Astrocyte (in vitro differentiated cells and primary cell): Measurements from ENCODE around the gene CASTOR1. TPM values are rescaled to one million over a fixed set of nuclear protein-coding genes. Genes with fewer than 3 reads are reported as not detected.
A peak's percentile ranks its signal among the peaks of the same experiment; 100 is the strongest.

Experiments
- DNase-seq: peaks from one replicate; pipeline ENCODE4 v3.0.0-alpha.2; 2010; ENCODE audit warnings: low read depth
- FAIRE-seq: peaks from 2 replicates; lab custom pipeline; 2011; peaks lifted over from hg19 to GRCh38; lab: Jason Lieb, UNC
- H2AFZ ChIP-seq: 2 replicates; pipeline ENCODE4 v1.6.0; 2012; ENCODE audit warnings: low read depth, low read length, inconsistent platforms
- H3K27ac ChIP-seq: 2 replicates; pipeline ENCODE4 v1.5.1; 2011; ENCODE audit warnings: low read depth, low read length, inconsistent platforms
- H3K27me3 ChIP-seq: 2 replicates; pipeline ENCODE4 v1.6.0; 2011; ENCODE audit warnings: low read length, inconsistent platforms; ENCODE audit not compliant: insufficient read depth
- H3K36me3 ChIP-seq: 2 replicates; pipeline ENCODE4 v1.5.1; 2011; ENCODE audit warnings: low read length, inconsistent platforms; ENCODE audit not compliant: insufficient read depth
- H3K4me1 ChIP-seq: 2 replicates; pipeline ENCODE4 v1.5.1; 2011; ENCODE audit warnings: low read length, inconsistent platforms; ENCODE audit not compliant: insufficient read depth
- H3K4me2 ChIP-seq: 2 replicates; pipeline ENCODE4 v1.6.0; 2012; ENCODE audit warnings: low read length, inconsistent platforms
- H3K4me3 ChIP-seq: 2 replicates; pipeline ENCODE4 v1.5.1; 2011; ENCODE audit warnings: low read depth, mild to moderate bottlenecking, low read length, inconsistent platforms; ENCODE audit not compliant: insufficient read depth
- H3K79me2 ChIP-seq: 2 replicates; pipeline ENCODE4 v1.6.0; 2012; ENCODE audit warnings: mild to moderate bottlenecking, low read length, inconsistent platforms; ENCODE audit not compliant: insufficient read depth
- H3K9ac ChIP-seq: 2 replicates; pipeline ENCODE4 v1.6.0; 2012; ENCODE audit warnings: mild to moderate bottlenecking, low read length, inconsistent platforms
- H3K9me3 ChIP-seq: 2 replicates; pipeline ENCODE4 v1.5.1; 2012; ENCODE audit warnings: low read depth, mild to moderate bottlenecking, low read length, inconsistent platforms; ENCODE audit not compliant: insufficient read depth
- H4K20me1 ChIP-seq: 2 replicates; pipeline ENCODE4 v1.6.0; 2012; ENCODE audit warnings: low read length, inconsistent platforms; ENCODE audit not compliant: insufficient read depth
- H3K27ac Mint-ChIP-seq: one replicate; pipeline ENCODE4 v1.8.0; 2021; ENCODE audit warnings: mild to moderate bottlenecking, mixed read lengths; ENCODE audit not compliant: unreplicated experiment
- H3K27me3 Mint-ChIP-seq: one replicate; pipeline ENCODE4 v1.8.0; 2021; ENCODE audit warnings: low read depth, mixed read lengths; ENCODE audit not compliant: unreplicated experiment
- H3K36me3 Mint-ChIP-seq: one replicate; pipeline ENCODE4 v1.8.0; 2021; ENCODE audit warnings: low read depth, mixed read lengths; ENCODE audit not compliant: unreplicated experiment
- H3K4me1 Mint-ChIP-seq: one replicate; pipeline ENCODE4 v1.8.0; 2021; ENCODE audit warnings: low read depth, mixed read lengths; ENCODE audit not compliant: unreplicated experiment
- H3K4me3 Mint-ChIP-seq: one replicate; pipeline ENCODE4 v1.8.0; 2021; ENCODE audit warnings: mild to moderate bottlenecking, moderate library complexity, mixed read lengths; ENCODE audit not compliant: unreplicated experiment
- H3K9me3 Mint-ChIP-seq: one replicate; pipeline ENCODE4 v1.8.0; 2021; ENCODE audit warnings: mild to moderate bottlenecking, mixed read lengths; ENCODE audit not compliant: unreplicated experiment
- EZH2 ChIP-seq: IDR thresholded peaks from 2 replicates; pipeline ENCODE4 v1.6.1; 2012; ENCODE audit warnings: mild to moderate bottlenecking, low read length, inconsistent platforms; ENCODE audit not compliant: insufficient read depth
- total RNA-seq: library from RNA; stranded (reverse); gene quantifications from 2 replicates; pipeline ENCODE4 v1.2.1, GENCODE V29; 2021
- TF ChIP-seq, protein P1 (sequence below): IDR thresholded peaks from 2 replicates; pipeline ENCODE4 v1.5.1; 2011; ENCODE audit warnings: low read depth, mild to moderate bottlenecking, inconsistent platforms, low read length, moderate library complexity; ENCODE audit not compliant: insufficient read depth

CASTOR1 gene
- total RNA-seq, 1 donor from 2014 or later: 15.2 TPM

DNA sequence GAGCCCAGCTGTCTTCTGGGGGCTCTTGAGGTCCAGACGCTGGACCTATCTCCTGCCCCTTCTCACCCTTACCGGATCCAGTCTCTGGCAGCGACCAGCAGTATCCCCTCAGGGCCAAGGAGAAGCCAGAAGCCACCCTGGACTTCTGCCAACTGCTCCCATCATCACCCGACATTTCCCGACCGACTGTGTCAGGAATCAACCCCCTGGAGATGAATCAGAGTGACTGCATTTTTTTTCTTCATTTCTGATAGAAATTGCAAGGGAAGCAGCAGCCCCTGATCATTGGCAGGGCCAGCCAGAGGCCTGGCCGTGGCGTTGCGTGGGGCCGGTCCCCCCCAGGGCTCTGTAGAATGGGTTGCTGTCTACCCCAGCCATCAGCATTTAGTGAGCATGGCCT lies 37.6 kb downstream of the CASTOR1 start:
- H2AFZ ChIP-seq: no peak overlapping the region
- H3K4me3 Mint-ChIP-seq: no peak overlapping the region
- FAIRE-seq (no peak), DNase-seq (peak; percentile 66)
- no peaks in the 10 kb centered on the region for H3K9me3 ChIP-seq
- peaks cover 81% of the 10 kb centered on the region for H3K4me1 ChIP-seq
- H3K36me3 Mint-ChIP-seq: no peaks in the 10 kb centered on the region
- peaks cover 19% of the 10 kb centered on the region for H3K79me2 ChIP-seq
- H3K9ac ChIP-seq: peak overlapping the region; percentile 100
- peak overlapping the region; percentile 40 for H3K4me2 ChIP-seq
- no peak overlapping the region for H3K4me3 ChIP-seq
- peak overlapping the region; percentile 95 for H3K27ac ChIP-seq
- H3K27ac Mint-ChIP-seq: peak overlapping the region; percentile 94
- peaks cover 2% of the 10 kb centered on the region for H3K9me3 Mint-ChIP-seq
- no peaks in the 10 kb centered on the region for H4K20me1 ChIP-seq
- peaks cover 41% of the 10 kb centered on the region for H3K4me1 Mint-ChIP-seq
- TF ChIP-seq, protein P1, sequence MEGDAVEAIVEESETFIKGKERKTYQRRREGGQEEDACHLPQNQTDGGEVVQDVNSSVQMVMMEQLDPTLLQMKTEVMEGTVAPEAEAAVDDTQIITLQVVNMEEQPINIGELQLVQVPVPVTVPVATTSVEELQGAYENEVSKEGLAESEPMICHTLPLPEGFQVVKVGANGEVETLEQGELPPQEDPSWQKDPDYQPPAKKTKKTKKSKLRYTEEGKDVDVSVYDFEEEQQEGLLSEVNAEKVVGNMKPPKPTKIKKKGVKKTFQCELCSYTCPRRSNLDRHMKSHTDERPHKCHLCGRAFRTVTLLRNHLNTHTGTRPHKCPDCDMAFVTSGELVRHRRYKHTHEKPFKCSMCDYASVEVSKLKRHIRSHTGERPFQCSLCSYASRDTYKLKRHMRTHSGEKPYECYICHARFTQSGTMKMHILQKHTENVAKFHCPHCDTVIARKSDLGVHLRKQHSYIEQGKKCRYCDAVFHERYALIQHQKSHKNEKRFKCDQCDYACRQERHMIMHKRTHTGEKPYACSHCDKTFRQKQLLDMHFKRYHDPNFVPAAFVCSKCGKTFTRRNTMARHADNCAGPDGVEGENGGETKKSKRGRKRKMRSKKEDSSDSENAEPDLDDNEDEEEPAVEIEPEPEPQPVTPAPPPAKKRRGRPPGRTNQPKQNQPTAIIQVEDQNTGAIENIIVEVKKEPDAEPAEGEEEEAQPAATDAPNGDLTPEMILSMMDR: no peak
- no peak for TF ChIP-seq EZH2
- H3K27me3 ChIP-seq: no peaks in the 10 kb centered on the region
- H3K36me3 ChIP-seq: no peaks in the 10 kb centered on the region
- H3K27me3 Mint-ChIP-seq: no peaks in the 10 kb centered on the region

DNA sequence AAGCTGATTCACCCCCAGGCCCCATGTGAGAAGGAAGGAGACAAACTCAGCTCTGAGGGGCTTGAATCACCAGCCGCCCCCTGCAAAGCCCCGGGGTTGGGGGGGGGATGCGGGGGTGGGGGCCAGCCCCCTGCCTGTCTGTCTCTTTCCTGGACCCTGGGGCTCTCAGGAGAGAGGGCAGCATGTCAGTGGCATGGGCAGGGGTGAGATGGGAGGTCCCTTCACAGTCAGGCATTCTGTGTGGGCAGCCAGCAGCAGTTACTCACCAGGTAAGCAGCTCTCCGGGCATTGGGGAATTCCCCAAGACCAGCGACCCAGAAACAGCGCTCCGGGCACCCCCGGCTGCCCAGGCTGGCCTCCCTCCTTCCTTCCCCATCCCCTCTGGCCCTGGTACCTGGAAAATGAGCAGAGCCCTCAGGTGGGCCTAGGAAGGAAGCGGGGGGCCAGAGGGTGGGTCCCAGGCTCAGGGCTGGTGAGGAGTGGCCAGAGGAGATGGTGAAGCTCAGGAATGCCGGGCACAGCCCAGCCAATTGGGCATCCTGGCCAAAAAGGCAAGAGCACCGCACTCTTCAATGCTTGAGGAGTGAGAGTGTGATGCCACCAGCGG lies 38.5 kb downstream of the CASTOR1 start:
- peak overlapping the region; percentile 100 for H3K9ac ChIP-seq
- H3K4me3 ChIP-seq: no peak overlapping the region
- Mint-ChIP-seq H3K4me1 (peaks cover 39% of the 10 kb centered on the region), H3K36me3 (no peaks in the 10 kb centered on the region), H3K4me3 (no peak overlapping the region), H3K9me3 (peaks cover 2% of the 10 kb centered on the region), H3K27ac (peak overlapping the region; percentile 58), H3K27me3 (no peaks in the 10 kb centered on the region)
- FAIRE-seq (no peak), DNase-seq (peak; percentile 80)
- peaks cover 73% of the 10 kb centered on the region for H3K4me1 ChIP-seq
- H4K20me1 ChIP-seq: no peaks in the 10 kb centered on the region
- H3K27ac ChIP-seq: peak overlapping the region; percentile 95
- peaks cover 28% of the 10 kb centered on the region for H3K79me2 ChIP-seq
- H3K4me2 ChIP-seq: peak overlapping the region; percentile 40
- no peaks in the 10 kb centered on the region for H3K9me3 ChIP-seq
- no peak for TF ChIP-seq EZH2
- TF ChIP-seq, protein P1: no peak
- H3K27me3 ChIP-seq: no peaks in the 10 kb centered on the region
- H2AFZ ChIP-seq: no peak overlapping the region
- no peaks in the 10 kb centered on the region for H3K36me3 ChIP-seq

DNA sequence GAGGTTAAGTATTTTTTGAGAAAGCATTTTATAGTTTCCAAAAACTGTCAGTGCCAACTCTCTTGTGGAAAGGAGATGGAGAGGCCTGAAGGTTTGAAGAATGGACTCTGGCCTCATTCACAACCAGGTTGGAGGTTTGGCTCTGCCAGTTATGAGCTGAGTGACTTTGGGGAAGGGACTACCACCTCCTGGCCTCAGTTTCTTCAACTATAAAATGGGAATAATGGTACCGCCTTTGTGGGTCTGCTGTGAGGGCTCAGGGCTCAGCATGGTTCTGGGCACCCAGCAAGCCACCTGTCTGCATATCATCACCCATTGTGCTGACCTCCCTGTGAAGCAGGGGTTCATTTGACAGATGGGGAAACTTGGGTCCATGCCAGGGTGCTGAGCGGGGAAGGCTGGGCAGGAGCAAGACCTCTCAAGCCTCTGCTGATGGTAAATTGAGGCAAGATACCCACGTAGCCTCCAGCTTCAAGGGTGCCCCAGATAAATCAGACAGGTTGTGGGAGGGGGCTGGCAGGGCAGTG lies 39.2 kb downstream of the CASTOR1 start:
- H3K27me3 ChIP-seq: no peaks in the 10 kb centered on the region
- peak overlapping the region; percentile 5 for H3K4me2 ChIP-seq
- DNase-seq (no peak), FAIRE-seq (no peak)
- no peaks in the 10 kb centered on the region for H3K36me3 ChIP-seq
- no peak for TF ChIP-seq EZH2
- TF ChIP-seq, protein P1: no peak
- Mint-ChIP-seq H3K9me3 (peaks cover 2% of the 10 kb centered on the region), H3K27me3 (no peaks in the 10 kb centered on the region), H3K4me1 (peaks cover 39% of the 10 kb centered on the region), H3K36me3 (no peaks in the 10 kb centered on the region), H3K27ac (peak overlapping the region; percentile 4), H3K4me3 (no peak overlapping the region)
- peak overlapping the region; percentile 100 for H3K9ac ChIP-seq
- peak overlapping the region; percentile 95 for H3K27ac ChIP-seq
- no peaks in the 10 kb centered on the region for H3K9me3 ChIP-seq
- no peak overlapping the region for H2AFZ ChIP-seq
- H3K79me2 ChIP-seq: peaks cover 34% of the 10 kb centered on the region
- H3K4me3 ChIP-seq: no peak overlapping the region
- no peaks in the 10 kb centered on the region for H4K20me1 ChIP-seq
- peaks cover 79% of the 10 kb centered on the region for H3K4me1 ChIP-seq
